GM12878 (cell line): ENCODE results near the gene DGAT2. TPM values are rescaled to one million over a fixed set of nuclear protein-coding genes. Genes with fewer than 3 reads are reported as not detected.

Experiments
- ATAC-seq: fragments of 200-7000 bp; cut with Tn5 transposase; 3 replicates; pipeline ENCODE4 v1.9.1; 2020; ENCODE audit warnings: mild to moderate bottlenecking, moderate library complexity
- BruUV-seq: library from RNA; stranded (reverse); fragments of 400-500 nt; replicated peaks from 2 replicates; lab custom pipeline; 2021; lab: Mats Ljungman, UMichigan
- CTCF ChIA-PET: fragments of 300-600 bp; sonication (Branson Sonifier 250); formaldehyde crosslinking; extraction: SDS; loops from one replicate; lab custom pipeline; 2021; ENCODE audit warnings: inconsistent platforms; lab: Yijun Ruan, JAX
- POLR2A ChIA-PET: fragments of 350-600 bp; formaldehyde crosslinking; extraction: SDS; loops from one replicate; lab custom pipeline; 2021; ENCODE audit warnings: inconsistent platforms; lab: Charles Lee
- RAD21 ChIA-PET: fragments of 300-600 bp; sonication (Branson Sonifier 250); formaldehyde crosslinking; loops from one replicate; lab custom pipeline; 2023; ENCODE audit warnings: antibody characterized with exemption; ENCODE audit not compliant: unreplicated experiment; lab: Charles Lee
- SMC1A ChIA-PET: fragments of 300-600 bp; sonication (Branson Sonifier 250); formaldehyde crosslinking; loops from one replicate; lab custom pipeline; 2023; ENCODE audit not compliant: unreplicated experiment, uncharacterized antibody; lab: Charles Lee
- DNase-seq: peaks from one replicate; pipeline ENCODE4 v3.0.0-alpha.2; 2011; ENCODE audit warnings: low read depth, low spot score
- FAIRE-seq: peaks from 3 replicates; lab custom pipeline; 2011; peaks lifted over from hg19 to GRCh38; lab: Jason Lieb, UNC
- H2AFZ ChIP-seq: 2 replicates; pipeline ENCODE4 v1.6.0; 2011; ENCODE audit warnings: low read depth, low read length, control low read depth; ENCODE audit not compliant: control insufficient read depth
- H3K27ac ChIP-seq: 2 replicates; pipeline ENCODE4 v1.5.1; 2011; ENCODE audit warnings: control low read depth; ENCODE audit not compliant: control insufficient read depth, insufficient read depth
- H3K27me3 ChIP-seq, 2 experiments: replicated peaks in 1 of 2; 2 replicates each; pipeline versions ENCODE4 v1.6.0 to v1.6.1; 2011; ENCODE audit warnings: low read length in 1 of 2; ENCODE audit not compliant: control insufficient read depth in 2 of 2, insufficient read depth in 2 of 2
- H3K36me3 ChIP-seq, 2 experiments: 2 replicates each; pipeline ENCODE4 v1.5.1; 2011; ENCODE audit warnings: low read length in 1 of 2; ENCODE audit not compliant: control insufficient read depth in 2 of 2, insufficient read depth in 2 of 2
- H3K4me1 ChIP-seq: 2 replicates; pipeline ENCODE4 v1.6.1; 2011; ENCODE audit warnings: mild to moderate bottlenecking, low read length, moderate library complexity, mixed read lengths; ENCODE audit not compliant: control insufficient read depth, insufficient read depth
- H3K4me2 ChIP-seq: 2 replicates; pipeline ENCODE4 v1.6.0; 2011; ENCODE audit warnings: control low read depth; ENCODE audit not compliant: control insufficient read depth, insufficient read depth
- H3K4me3 ChIP-seq: fragments of 200-600 bp; sonication (generic); 2 replicates; pipeline ENCODE4 v1.5.1; 2016
- H3K79me2 ChIP-seq: 2 replicates; pipeline ENCODE4 v1.6.0; 2011; ENCODE audit warnings: low read length; ENCODE audit not compliant: control insufficient read depth, insufficient read depth
- H3K9ac ChIP-seq: 2 replicates; pipeline ENCODE4 v1.8.0; 2011; ENCODE audit warnings: low read length, control low read depth, mixed read lengths; ENCODE audit not compliant: control insufficient read depth, insufficient read depth
- H3K9me3 ChIP-seq: replicated peaks from 3 replicates; pipeline ENCODE4 v1.5.1; 2011; ENCODE audit warnings: mild to moderate bottlenecking, low read length; ENCODE audit not compliant: control insufficient read depth, insufficient read depth
- H4K20me1 ChIP-seq: 2 replicates; pipeline ENCODE4 v1.6.0; 2011; ENCODE audit not compliant: control insufficient read depth, insufficient read depth
- BCL3 ChIP-seq: IDR thresholded peaks from 2 replicates; pipeline ENCODE4 v1.6.1; 2011; ENCODE audit warnings: borderline replicate concordance, low read depth, mild to moderate bottlenecking, moderate library complexity, low read length; ENCODE audit not compliant: insufficient read depth, poor library complexity, severe bottlenecking
- USF1 ChIP-seq: IDR thresholded peaks from 2 replicates; pipeline ENCODE4 v1.6.1; 2011; ENCODE audit warnings: borderline replicate concordance, low read depth, mild to moderate bottlenecking, moderate library complexity, mixed read lengths, low read length; ENCODE audit not compliant: insufficient read depth; ENCODE audit errors: extremely low read length
- WGBS: methylation state at CpG from one replicate; pipeline ENCODE4 v1.1.6; 2016; ENCODE audit warnings: low lambda C conversion rate; ENCODE audit not compliant: insufficient replicate concordance, insufficient coverage; ENCODE audit errors: missing lambda C conversion rate; 5-methylcytosine and 5-hydroxymethylcytosine counted together
- in situ Hi-C: fragments of 300-500 bp; cut with MboI; formaldehyde crosslinking; loops from 9 replicates; pipeline ENCODE4 v1.14.3; 2018; ENCODE audit warnings: mixed read lengths
- intact Hi-C: fragments of 100-400 bp; cut with micrococcal nuclease; formaldehyde crosslinking; loops from one replicate; pipeline ENCODE4 v1.14.2; 2022; ENCODE audit not compliant: unreplicated experiment
- polyA plus RNA-seq, 11 experiments: library from polyadenylated mRNA; depleted of rRNA in 4 of 11; unstranded in 6 of 11; stranded (reverse) in 5 of 11; fragments of >200 nt; fragmentation: Nextera tagmentation in 4 of 11; fragmentation: Illumina TruSeq in 1 of 11; extraction: Ambion mirVana in 4 of 11; extraction: Trizol in 1 of 11; gene quantifications; 1 replicate in 1 of 11; 2 replicates in 10 of 11; pipeline versions ENCODE4 v1.2.1 to v1.2.3, GENCODE V29; 2011 to 2016; ENCODE audit warnings: inconsistent platforms in 2 of 11, missing spikeins in 2 of 11, low read depth in 1 of 11
- total RNA-seq, 4 experiments: library from RNA; depleted of rRNA in 3 of 4; stranded (reverse); fragments of >200 nt in 3 of 4; fragmentation: Illumina TruSeq in 1 of 4; extraction: Trizol in 1 of 4; gene quantifications; 2 replicates each; pipeline versions ENCODE4 v1.2.1 to v1.2.3, GENCODE V29; 2013 to 2021

Gene DGAT2
- total and polyA plus RNA-seq, 10 of the 15 experiments (the other 5 are each of a cell fraction or from before 2014, with no cell fraction given), result 5.1 to 25.9 (median 17.6) TPM

- no peak overlapping the region for H3K4me3 ChIP-seq
- H3K4me2 ChIP-seq, result no peak overlapping the region
- peaks cover under 1% of the 10 kb centered on the region for H3K4me1 ChIP-seq
- ChIA-PET RAD21 (interaction anchor here (1.0 kb wide), 1 partner anchor 42 kb away, joined by 3 read pairs; no protein-coding TSS in a partner anchor), CTCF (interaction anchor here (0.6 to 1.6 kb wide), 3 partner anchors 41 to 353 kb away, joined by 3 to 4 read pairs (median 4); no protein-coding TSS in a partner anchor), POLR2A (no interaction called here), SMC1A (no interaction called here)
- no peak; the same call in 2 of the 3 replicates for ATAC-seq
- no peak overlapping the region for H3K9ac ChIP-seq
- H4K20me1 ChIP-seq, result no peaks in the 10 kb centered on the region
- TF ChIP-seq USF1, result no peak
- TF ChIP-seq BCL3, result peak; percentile 24
- no peaks in the 10 kb centered on the region for H3K27me3 ChIP-seq
- intact Hi-C loops (loop anchor here (10.0 kb wide), 1 partner anchor 166 kb away; no protein-coding TSS in a partner anchor), in situ Hi-C loops (no loop called here)
- WGBS, result 87% methylated on average over 3 of the region's 3 CpGs
- BruUV-seq, result no TSS peak
- H2AFZ ChIP-seq, result no peak overlapping the region
- no peak overlapping the region for H3K27ac ChIP-seq
- H3K79me2 ChIP-seq, result no peaks in the 10 kb centered on the region
- FAIRE-seq, result no peak
- H3K36me3 ChIP-seq, result no peaks in the 10 kb centered on the region
- DNase-seq, result no peak
- no peaks in the 10 kb centered on the region for H3K9me3 ChIP-seq
These were observed 7.7 kb upstream of the DGAT2 start for GRCh38 chr11:75760710-75761493.
